Measurements from ENCODE around the gene REEP5. TPM values are rescaled to one million over a fixed set of nuclear protein-coding genes. Genes with fewer than 3 reads are reported as not detected.

Gene REEP5
- total RNA-seq, 3 donors from 2014 or later = 58.6 to 83.8 (median 75.7) TPM

DNA sequence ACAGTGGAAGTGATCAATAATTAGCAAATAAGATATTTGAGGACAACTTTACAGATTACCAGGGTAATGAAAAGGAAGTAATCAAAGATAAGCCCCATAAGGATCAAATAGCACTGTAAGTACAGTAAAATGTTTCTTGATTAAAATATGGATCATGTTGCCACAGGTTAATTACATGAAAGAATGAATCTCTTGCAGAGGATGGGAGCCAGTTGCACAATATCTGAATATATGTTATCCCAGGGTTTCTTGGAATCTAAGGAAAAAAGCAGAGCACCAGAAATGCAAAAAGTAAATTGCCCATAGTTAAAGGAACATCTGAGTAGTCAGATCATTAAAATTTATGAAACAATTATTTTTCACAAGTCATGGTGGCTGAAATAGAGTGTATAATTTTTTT lies 74.7 kb downstream of the REEP5 start:
- H3K4me3 ChIP-seq = no peak overlapping the region
- TF ChIP-seq, protein P1, sequence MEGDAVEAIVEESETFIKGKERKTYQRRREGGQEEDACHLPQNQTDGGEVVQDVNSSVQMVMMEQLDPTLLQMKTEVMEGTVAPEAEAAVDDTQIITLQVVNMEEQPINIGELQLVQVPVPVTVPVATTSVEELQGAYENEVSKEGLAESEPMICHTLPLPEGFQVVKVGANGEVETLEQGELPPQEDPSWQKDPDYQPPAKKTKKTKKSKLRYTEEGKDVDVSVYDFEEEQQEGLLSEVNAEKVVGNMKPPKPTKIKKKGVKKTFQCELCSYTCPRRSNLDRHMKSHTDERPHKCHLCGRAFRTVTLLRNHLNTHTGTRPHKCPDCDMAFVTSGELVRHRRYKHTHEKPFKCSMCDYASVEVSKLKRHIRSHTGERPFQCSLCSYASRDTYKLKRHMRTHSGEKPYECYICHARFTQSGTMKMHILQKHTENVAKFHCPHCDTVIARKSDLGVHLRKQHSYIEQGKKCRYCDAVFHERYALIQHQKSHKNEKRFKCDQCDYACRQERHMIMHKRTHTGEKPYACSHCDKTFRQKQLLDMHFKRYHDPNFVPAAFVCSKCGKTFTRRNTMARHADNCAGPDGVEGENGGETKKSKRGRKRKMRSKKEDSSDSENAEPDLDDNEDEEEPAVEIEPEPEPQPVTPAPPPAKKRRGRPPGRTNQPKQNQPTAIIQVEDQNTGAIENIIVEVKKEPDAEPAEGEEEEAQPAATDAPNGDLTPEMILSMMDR (IDR thresholded peaks at IDR 0.05) = no peak
- no peaks in the 10 kb centered on the region for H3K4me1 ChIP-seq (ENCODE audit: low read depth)
- DNase-seq = no peak
- no peak for ATAC-seq
- no peaks in the 10 kb centered on the region for H3K36me3 ChIP-seq (ENCODE audit: low read depth)
- H3K9me3 ChIP-seq = no peaks in the 10 kb centered on the region
- intact Hi-C loops (cut with DNase I, micrococcal nuclease) = no loop called here

- Histone ChIP-seq H3K9me3 (no peaks in the 10 kb centered on the region), H3K36me3 (ENCODE audit: low read depth) (no peaks in the 10 kb centered on the region), H3K4me1 (ENCODE audit: low read depth) (no peaks in the 10 kb centered on the region), H3K4me3 (no peak overlapping the region)
- no peak for DNase-seq
- intact Hi-C loops (cut with DNase I, micrococcal nuclease) = no loop called here
- ATAC-seq = no peak
- TF ChIP-seq, protein P1 (IDR thresholded peaks at IDR 0.05) = no peak
Observed at GRCh38 chr5:112846556-112846955, 75.5 kb downstream of the REEP5 start.

DNA sequence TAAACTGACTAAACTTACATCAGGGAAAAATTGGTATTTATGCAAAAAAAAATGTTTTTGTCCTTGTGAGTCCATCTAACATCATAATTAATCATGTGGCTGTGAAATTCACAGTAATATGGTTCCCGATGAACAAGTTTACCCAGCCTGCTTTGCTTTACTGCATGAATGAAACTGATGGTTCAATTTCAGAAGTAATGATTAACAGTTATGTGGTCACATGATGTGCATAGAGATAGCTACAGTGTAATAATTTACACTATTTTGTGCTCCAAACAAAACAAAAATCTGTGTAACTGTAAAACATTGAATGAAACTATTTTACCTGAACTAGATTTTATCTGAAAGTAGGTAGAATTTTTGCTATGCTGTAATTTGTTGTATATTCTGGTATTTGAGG lies 77.5 kb downstream of the REEP5 start:
- no peak for ATAC-seq
- intact Hi-C loops (cut with DNase I, micrococcal nuclease) = no loop called here
- Histone ChIP-seq H3K9me3 (no peaks in the 10 kb centered on the region), H3K4me3 (no peak overlapping the region), H3K4me1 (ENCODE audit: low read depth) (no peaks in the 10 kb centered on the region), H3K36me3 (ENCODE audit: low read depth) (no peaks in the 10 kb centered on the region)
- DNase-seq = no peak
- TF ChIP-seq, protein P1 (IDR thresholded peaks at IDR 0.05) = no peak

GRCh38 chr5:112833971-112834370 lies 88.1 kb downstream of the REEP5 start:
- Histone ChIP-seq H3K9me3 (no peaks in the 10 kb centered on the region), H3K4me3 (no peak overlapping the region), H3K4me1 (ENCODE audit: low read depth) (no peaks in the 10 kb centered on the region), H3K36me3 (ENCODE audit: low read depth) (no peaks in the 10 kb centered on the region)
- intact Hi-C loops (cut with DNase I, micrococcal nuclease) = no loop called here
- DNase-seq (no peak), ATAC-seq (no peak)
- TF ChIP-seq, protein P1 (IDR thresholded peaks at IDR 0.05) = no peak

GRCh38 chr5:112830378-112830777 lies 91.6 kb downstream of the REEP5 start:
- no peaks in the 10 kb centered on the region for H3K36me3 ChIP-seq (ENCODE audit: low read depth)
- TF ChIP-seq, protein P1 (IDR thresholded peaks at IDR 0.05) = no peak
- H3K9me3 ChIP-seq = no peaks in the 10 kb centered on the region
- DNase-seq = no peak
- intact Hi-C loops (cut with DNase I, micrococcal nuclease) = no loop called here
- no peak for ATAC-seq
- no peak overlapping the region for H3K4me3 ChIP-seq
- H3K4me1 ChIP-seq (ENCODE audit: low read depth) = no peaks in the 10 kb centered on the region

Other genes with a start within 250 kb of the REEP5 start
- gene APC, start 184.3 kb downstream of the REEP5 start, total RNA-seq = 10 to 100 TPM; 42.7 to 62.8 (median 43.5) TPM
- 10 to 100 TPM; 22.0 to 32.0 (median 26.9) TPM for gene SRP19, start 60.9 kb downstream of the REEP5 start, total RNA-seq
- 10 to 100 TPM; 29.3 to 36.4 (median 35.4) TPM for gene DCP2, start 54.6 kb upstream of the REEP5 start, total RNA-seq